ENCODE results near the gene STARD8. TPM values are rescaled to one million over a fixed set of nuclear protein-coding genes. Genes with fewer than 3 reads are reported as not detected.

The STARD8 gene
- total RNA-seq, 4 donors from 2014 or later = 0.60 to 11.6 (median 3.2) TPM

DNA sequence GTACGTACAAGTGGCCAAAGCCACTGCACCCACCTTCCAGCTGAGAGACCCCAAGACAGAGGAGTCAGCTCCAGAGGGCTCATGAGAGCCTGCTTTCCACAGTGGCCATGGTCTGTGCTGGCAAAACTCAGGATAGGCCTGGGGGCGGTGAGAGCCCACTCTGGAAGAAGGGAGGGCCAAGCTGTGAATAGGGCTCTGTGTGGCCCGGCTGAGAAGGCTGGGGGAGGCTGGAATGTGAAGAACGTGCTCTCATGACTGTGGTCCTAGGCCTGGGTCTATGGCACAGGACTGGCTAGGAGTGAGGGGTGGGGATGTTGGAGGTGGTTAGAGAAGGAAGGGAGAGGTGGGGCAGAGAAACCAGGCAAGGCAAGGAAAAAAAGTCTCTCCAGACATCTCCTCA lies 13.3 kb downstream of the STARD8 start:
- WGBS, 2 donors (ENCODE audit: low coverage in 1 of 2) = 78% methylated on average over 4 of the region's 4 CpGs; no CpG with 5 or more reads in 1 of the 2 donors
- in situ Hi-C loops (cut with MboI; ENCODE audit: low pct_ligation_motif_present in 1 of 4, low pct_unique_long_range_greater_than_20kb in 1 of 4, low sequenced_read_pairs in 3 of 4) = no loop called here
- DNase-seq = no peak
- no peaks in the 10 kb centered on the region for H3K36me3 ChIP-seq
- no peak for TF ChIP-seq POLR2A (IDR thresholded peaks at IDR 0.05)
- TF ChIP-seq CTCF (IDR thresholded peaks at IDR 0.05) = no peak
- H3K9me3 ChIP-seq = no peaks in the 10 kb centered on the region
- H3K4me3 ChIP-seq = no peak overlapping the region
- no peaks in the 10 kb centered on the region for H3K27me3 ChIP-seq
- H3K4me1 ChIP-seq = no peaks in the 10 kb centered on the region
- intact Hi-C loops (cut with DNase I; ENCODE audit: low total_unique reads) = no loop called here
- H3K27ac ChIP-seq = no peak overlapping the region

DNA sequence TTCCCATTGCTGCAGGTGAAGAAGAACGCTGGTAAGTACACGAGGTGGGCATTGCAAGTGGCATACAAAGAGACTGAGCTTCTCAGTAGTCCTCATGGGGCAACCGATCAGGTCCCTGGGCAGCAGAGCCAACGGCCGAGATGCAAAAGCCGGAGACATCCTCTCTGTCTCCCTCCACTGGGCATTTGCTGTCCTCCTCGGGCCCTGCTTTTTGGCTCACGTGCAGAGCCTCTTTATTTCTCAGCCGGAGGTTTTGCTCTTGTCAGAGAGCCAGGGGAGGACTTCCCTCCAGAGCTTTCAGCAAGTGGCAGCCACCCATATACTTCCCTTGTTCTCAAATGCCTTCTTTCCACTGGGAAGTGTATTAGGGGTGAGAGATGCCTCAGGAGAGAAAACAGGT lies 18.0 kb downstream of the STARD8 start:
- no peak overlapping the region for H3K4me3 ChIP-seq
- in situ Hi-C loops (cut with MboI; ENCODE audit: low pct_ligation_motif_present in 1 of 4, low pct_unique_long_range_greater_than_20kb in 1 of 4, low sequenced_read_pairs in 3 of 4) = no loop called here
- H3K27me3 ChIP-seq = no peaks in the 10 kb centered on the region
- DNase-seq = no peak
- no peaks in the 10 kb centered on the region for H3K4me1 ChIP-seq
- TF ChIP-seq EP300 (IDR thresholded peaks at IDR 0.05; ENCODE audit: low read depth) (no peak), POLR2A (IDR thresholded peaks at IDR 0.05) (no peak), CTCF (IDR thresholded peaks at IDR 0.05) (no peak), POLR2AphosphoS5 (IDR thresholded peaks at IDR 0.05) (no peak)
- no peak overlapping the region for H3K27ac ChIP-seq
- 54% methylated on average over 9 of the region's 9 CpGs; no CpG with 5 or more reads in 1 of the 2 donors for WGBS, 2 donors (ENCODE audit: low coverage in 1 of 2)
- intact Hi-C loops (cut with DNase I; ENCODE audit: low total_unique reads) = no loop called here
- H3K36me3 ChIP-seq = no peaks in the 10 kb centered on the region
- no peaks in the 10 kb centered on the region for H3K9me3 ChIP-seq

DNA sequence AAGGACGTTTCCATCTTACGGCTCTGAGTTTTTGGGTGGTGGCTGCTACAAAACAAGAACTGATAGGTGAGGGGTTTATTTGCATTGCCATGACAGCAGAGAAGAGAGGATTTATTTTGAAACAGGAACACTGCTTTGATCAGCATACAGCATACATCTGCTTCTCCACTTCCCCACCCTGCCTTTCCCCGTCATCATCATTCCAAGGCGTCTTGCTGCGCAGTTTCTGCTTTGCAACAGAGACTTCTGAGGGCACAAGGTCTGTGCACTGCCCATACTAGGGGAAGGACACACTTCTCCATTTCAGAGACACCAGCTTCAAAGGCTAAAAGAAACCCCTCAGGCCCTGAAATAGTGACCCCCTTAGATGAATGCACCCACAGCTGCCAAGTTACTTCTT lies 19.1 kb downstream of the STARD8 start:
- Histone ChIP-seq H3K4me3 (no peak overlapping the region), H3K27ac (no peak overlapping the region), H3K4me1 (no peaks in the 10 kb centered on the region), H3K9me3 (no peaks in the 10 kb centered on the region), H3K27me3 (no peaks in the 10 kb centered on the region), H3K36me3 (no peaks in the 10 kb centered on the region)
- intact Hi-C loops (cut with DNase I; ENCODE audit: low total_unique reads) = no loop called here
- no peak for DNase-seq
- in situ Hi-C loops (cut with MboI; ENCODE audit: low pct_ligation_motif_present in 1 of 4, low pct_unique_long_range_greater_than_20kb in 1 of 4, low sequenced_read_pairs in 3 of 4) = no loop called here
- TF ChIP-seq CTCF (IDR thresholded peaks at IDR 0.05) (no peak), POLR2A (IDR thresholded peaks at IDR 0.05) (no peak), POLR2AphosphoS5 (IDR thresholded peaks at IDR 0.05) (no peak), EP300 (IDR thresholded peaks at IDR 0.05; ENCODE audit: low read depth) (no peak)
- whole genome bisulfite sequencing, 2 donors (ENCODE audit: low coverage in 1 of 2) = 84% methylated on average over 5 of the region's 5 CpGs; no CpG with 5 or more reads in 1 of the 2 donors

DNA sequence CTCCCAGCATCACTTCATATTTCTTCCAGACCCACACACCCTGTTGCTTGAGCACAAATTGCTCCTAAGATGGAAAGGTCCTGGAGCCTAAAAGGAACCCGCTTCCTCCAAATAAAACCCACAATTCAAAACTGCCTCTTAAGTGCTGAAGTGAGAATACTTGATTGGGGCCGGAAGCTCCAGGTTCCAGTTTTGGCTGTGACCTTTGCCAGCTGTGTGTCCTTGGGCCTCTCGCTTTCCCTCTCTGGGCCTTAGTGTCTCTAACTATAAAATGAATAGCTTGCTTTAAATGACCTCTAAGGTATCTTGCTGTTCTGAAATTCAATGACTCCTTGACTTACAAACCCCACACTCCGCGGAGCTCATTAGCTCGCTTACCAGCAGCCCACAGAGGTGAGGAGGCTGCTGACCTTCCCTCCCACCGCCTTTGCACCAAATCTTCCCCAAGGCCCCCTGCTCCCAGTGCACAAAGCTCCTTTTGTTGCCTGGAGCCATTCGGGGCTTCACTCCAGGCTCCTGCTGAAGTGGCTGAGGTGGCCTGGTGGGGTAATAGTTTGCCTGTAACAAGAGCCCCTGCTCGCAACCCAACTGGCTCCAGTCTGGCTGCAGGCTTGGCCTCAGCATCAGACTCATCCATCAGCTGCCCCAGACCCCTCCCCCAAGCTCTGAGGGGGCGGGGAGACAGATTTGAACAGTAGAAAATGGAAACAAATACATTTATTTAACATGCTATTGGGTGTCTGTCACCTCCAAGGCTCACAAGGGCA lies 21.8 kb downstream of the STARD8 start:
- TF ChIP-seq CTCF (IDR thresholded peaks at IDR 0.05) = no peak
- no peak for TF ChIP-seq POLR2A (IDR thresholded peaks at IDR 0.05)
- no peak for TF ChIP-seq POLR2AphosphoS5 (IDR thresholded peaks at IDR 0.05)
- no peak for TF ChIP-seq EP300 (IDR thresholded peaks at IDR 0.05; ENCODE audit: low read depth)
- no peaks in the 10 kb centered on the region for H3K27me3 ChIP-seq
- WGBS, 2 donors (ENCODE audit: low coverage in 1 of 2) = 73% methylated on average over 10 of the region's 10 CpGs; no CpG with 5 or more reads in 1 of the 2 donors
- no peaks in the 10 kb centered on the region for H3K36me3 ChIP-seq
- no peaks in the 10 kb centered on the region for H3K9me3 ChIP-seq
- DNase-seq = no peak
- no peaks in the 10 kb centered on the region for H3K4me1 ChIP-seq
- intact Hi-C loops (cut with DNase I; ENCODE audit: low total_unique reads) = no loop called here
- no peak overlapping the region for H3K4me3 ChIP-seq
- in situ Hi-C loops (cut with MboI; ENCODE audit: low pct_ligation_motif_present in 1 of 4, low pct_unique_long_range_greater_than_20kb in 1 of 4, low sequenced_read_pairs in 3 of 4) = no loop called here
- no peak overlapping the region for H3K27ac ChIP-seq
